GM19035 (cell line): ENCODE results near the gene ABCB1.

Source experiments
- ATAC-seq: cut with Tn5 transposase; IDR thresholded peaks from one replicate; pipeline ENCODE4 v1.9.1; 2021; ENCODE audit not compliant: unreplicated experiment

The ABCB1 gene

GRCh38 chr7:87600130-87601124, at the start of gene ABCB1:
TSS of gene ABCB1 (minus strand) at chr7:87600884. CDS start at chr7:87600184, 700 bp downstream.
- peak; percentile 66 for ATAC-seq

- ATAC-seq = no peak
Observed at GRCh38 chr7:87648316-87648715, 47.6 kb upstream of the ABCB1 start.

- no peak for ATAC-seq
Observed at GRCh38 chr7:87645446-87645845, 44.8 kb upstream of the ABCB1 start.

GRCh38 chr7:87635921-87636320, 35.2 kb upstream of the ABCB1 start:
- ATAC-seq = no peak

GRCh38 chr7:87628780-87629569, 28.3 kb upstream of the ABCB1 start:
- ATAC-seq = peak; percentile 35

GRCh38 chr7:87627634-87627994, 26.9 kb upstream of the ABCB1 start:
- ATAC-seq = peak; percentile 21

GRCh38 chr7:87625101-87625500, 24.4 kb upstream of the ABCB1 start:
- ATAC-seq = no peak

GRCh38 chr7:87624628-87625027, 23.9 kb upstream of the ABCB1 start:
- ATAC-seq = no peak

- ATAC-seq = no peak
Observed at GRCh38 chr7:87615197-87615596, 14.5 kb upstream of the ABCB1 start.

GRCh38 chr7:87609916-87610315, 9.2 kb upstream of the ABCB1 start:
- ATAC-seq = no peak

GRCh38 chr7:87608431-87608830, 7.7 kb upstream of the ABCB1 start:
- ATAC-seq = no peak

- no peak for ATAC-seq
Observed at GRCh38 chr7:87604264-87604663, 3.6 kb upstream of the ABCB1 start.

- peak; percentile 92 for ATAC-seq
Observed at GRCh38 chr7:87599336-87599735, 1.3 kb downstream of the ABCB1 start.

- no peak for ATAC-seq
Observed at GRCh38 chr7:87598234-87599009, 2.3 kb downstream of the ABCB1 start.

GRCh38 chr7:87596696-87597095, 4.0 kb downstream of the ABCB1 start:
- ATAC-seq = no peak

- no peak for ATAC-seq
Observed at GRCh38 chr7:87596136-87596535, 4.5 kb downstream of the ABCB1 start.

GRCh38 chr7:87592300-87592699, 8.4 kb downstream of the ABCB1 start:
- no peak for ATAC-seq

- ATAC-seq = no peak
Observed at GRCh38 chr7:87591211-87591610, 9.5 kb downstream of the ABCB1 start.

GRCh38 chr7:87590578-87590977, 10.1 kb downstream of the ABCB1 start:
- no peak for ATAC-seq

GRCh38 chr7:87589631-87590030, 11.1 kb downstream of the ABCB1 start:
- no peak for ATAC-seq

- ATAC-seq = no peak
Observed at GRCh38 chr7:87581723-87582122, 19.0 kb downstream of the ABCB1 start.
